ENCODE data around the gene NR3C1.

Gene NR3C1

DNA sequence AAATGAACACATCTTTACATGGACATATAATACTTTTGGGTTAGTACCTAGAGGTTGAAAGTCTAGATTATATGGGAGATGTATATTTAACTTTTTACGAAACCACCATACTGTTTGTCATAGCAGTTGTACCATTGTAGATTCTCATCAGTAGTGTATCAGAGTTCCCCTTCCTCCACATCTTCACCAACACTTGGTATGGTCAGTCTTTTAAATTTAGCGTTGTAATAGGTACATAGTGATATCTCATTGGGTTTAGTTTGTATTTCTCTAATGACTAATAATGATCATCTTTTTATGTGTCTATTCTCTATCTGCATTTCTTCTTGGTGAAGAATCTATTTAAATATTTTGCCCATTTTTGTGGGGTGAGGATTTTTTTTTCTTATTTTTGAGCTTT, 137.5 kb downstream of the NR3C1 start:
- no peak overlapping the region for H3K27ac Mint-ChIP-seq
- no peak overlapping the region for H3K4me3 Mint-ChIP-seq
- H3K27me3 Mint-ChIP-seq = no peaks in the 10 kb centered on the region
- intact Hi-C loops (cut with micrococcal nuclease) = no loop called here
- H3K9me3 Mint-ChIP-seq = peaks cover 35% of the 10 kb centered on the region
- peaks cover 7% of the 10 kb centered on the region for H3K4me1 Mint-ChIP-seq (ENCODE audit: low read depth)
- no peaks in the 10 kb centered on the region for H3K36me3 Mint-ChIP-seq (ENCODE audit: low read depth)

DNA sequence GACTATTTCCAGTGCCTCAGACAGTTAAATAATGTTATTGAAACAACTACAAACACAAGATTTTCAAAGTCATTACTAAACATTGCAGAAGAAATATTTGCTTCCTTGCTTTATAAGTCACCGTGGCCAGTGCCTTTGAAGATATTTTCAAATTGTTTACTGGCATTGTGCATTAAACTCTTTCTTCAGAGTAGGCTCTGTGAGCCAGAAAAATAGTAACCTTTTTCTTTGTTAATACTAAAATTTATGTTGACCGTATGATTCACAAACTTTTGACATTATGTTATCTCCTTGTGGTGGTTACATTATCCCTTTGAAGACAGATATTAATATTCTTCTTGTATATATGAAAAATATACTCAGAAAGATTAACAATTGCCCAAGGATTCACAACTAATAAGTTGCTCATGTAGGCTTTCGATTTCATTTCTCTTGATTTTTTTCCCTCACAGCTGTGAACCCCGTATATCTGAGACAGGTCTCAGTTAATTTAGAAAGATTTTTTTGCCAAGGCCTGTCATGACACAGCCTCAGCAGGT, 140.1 kb downstream of the NR3C1 start:
- H3K4me1 Mint-ChIP-seq (ENCODE audit: low read depth) = peaks cover 8% of the 10 kb centered on the region
- no peak overlapping the region for H3K27ac Mint-ChIP-seq
- H3K4me3 Mint-ChIP-seq = no peak overlapping the region
- H3K27me3 Mint-ChIP-seq = no peaks in the 10 kb centered on the region
- no peaks in the 10 kb centered on the region for H3K36me3 Mint-ChIP-seq (ENCODE audit: low read depth)
- intact Hi-C loops (cut with micrococcal nuclease) = no loop called here
- peaks cover 16% of the 10 kb centered on the region for H3K9me3 Mint-ChIP-seq

GRCh38 chr5:143262393-143263174, 140.9 kb downstream of the NR3C1 start:
- H3K9me3 Mint-ChIP-seq = peaks cover 8% of the 10 kb centered on the region
- intact Hi-C loops (cut with micrococcal nuclease) = no loop called here
- peaks cover 12% of the 10 kb centered on the region for H3K4me1 Mint-ChIP-seq (ENCODE audit: low read depth)
- H3K4me3 Mint-ChIP-seq = no peak overlapping the region
- H3K27ac Mint-ChIP-seq = no peak overlapping the region
- no peaks in the 10 kb centered on the region for H3K36me3 Mint-ChIP-seq (ENCODE audit: low read depth)
- H3K27me3 Mint-ChIP-seq = no peaks in the 10 kb centered on the region

DNA sequence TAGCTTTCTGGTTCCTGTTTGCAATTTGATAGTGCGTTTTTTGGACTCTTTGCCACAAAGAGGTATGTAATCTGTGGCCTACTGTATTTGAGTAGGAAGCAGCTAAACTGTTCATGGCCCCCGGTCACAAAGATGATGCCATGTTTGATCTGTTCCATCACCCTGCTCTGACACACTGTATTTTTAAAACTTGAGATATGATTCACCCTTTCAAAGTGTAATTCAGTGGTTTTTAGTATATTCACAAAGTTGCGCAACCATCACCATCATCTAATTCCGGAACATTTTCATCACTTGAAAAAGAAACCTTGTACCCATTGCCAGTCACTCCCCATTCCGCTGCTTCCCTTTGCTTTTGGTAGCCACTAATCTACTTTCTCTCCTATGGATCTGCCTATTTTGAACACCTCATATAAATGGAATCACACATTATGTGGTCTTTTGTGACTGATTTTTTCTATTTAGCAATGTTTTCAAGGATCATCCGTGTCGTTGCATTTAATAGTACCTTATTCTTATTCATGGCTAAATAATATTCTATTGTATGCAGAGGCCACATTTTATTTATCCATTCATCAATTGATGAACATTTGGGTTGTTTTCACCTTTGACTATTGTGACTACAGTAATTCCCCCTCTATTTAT, 141.6 kb downstream of the NR3C1 start:
- no peaks in the 10 kb centered on the region for H3K36me3 Mint-ChIP-seq (ENCODE audit: low read depth)
- H3K4me1 Mint-ChIP-seq (ENCODE audit: low read depth) = peaks cover 12% of the 10 kb centered on the region
- H3K4me3 Mint-ChIP-seq = no peak overlapping the region
- H3K27me3 Mint-ChIP-seq = no peaks in the 10 kb centered on the region
- H3K27ac Mint-ChIP-seq = no peak overlapping the region
- intact Hi-C loops (cut with micrococcal nuclease) = no loop called here
- peaks cover 1% of the 10 kb centered on the region for H3K9me3 Mint-ChIP-seq

DNA sequence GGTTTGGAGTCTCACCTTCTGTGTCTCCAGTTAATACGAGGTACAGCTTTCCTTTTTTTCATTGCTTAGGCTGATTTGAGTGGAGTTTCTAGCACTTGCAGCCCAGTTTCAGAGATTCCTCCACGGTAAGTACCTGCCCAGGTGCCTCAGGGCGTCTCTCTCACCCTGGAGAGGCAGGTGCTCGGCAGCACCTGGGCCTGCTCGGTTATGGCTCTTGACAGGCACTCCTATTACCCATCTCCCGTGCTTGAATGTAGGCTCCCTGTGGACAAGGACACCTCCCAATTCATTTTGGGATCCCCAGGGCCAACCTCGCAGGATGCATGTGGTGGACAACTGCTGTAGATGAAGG, 144.3 kb downstream of the NR3C1 start:
- Mint-ChIP-seq H3K27me3 (no peaks in the 10 kb centered on the region), H3K4me3 (no peak overlapping the region), H3K9me3 (no peaks in the 10 kb centered on the region), H3K36me3 (ENCODE audit: low read depth) (no peaks in the 10 kb centered on the region), H3K4me1 (ENCODE audit: low read depth) (peaks cover 12% of the 10 kb centered on the region), H3K27ac (no peak overlapping the region)
- intact Hi-C loops (cut with micrococcal nuclease) = no loop called here

- intact Hi-C loops (cut with micrococcal nuclease) = no loop called here
- H3K36me3 Mint-ChIP-seq (ENCODE audit: low read depth) = no peaks in the 10 kb centered on the region
- H3K27me3 Mint-ChIP-seq = no peaks in the 10 kb centered on the region
- H3K9me3 Mint-ChIP-seq = no peaks in the 10 kb centered on the region
- no peak overlapping the region for H3K4me3 Mint-ChIP-seq
- H3K4me1 Mint-ChIP-seq (ENCODE audit: low read depth) = peaks cover 12% of the 10 kb centered on the region
- no peak overlapping the region for H3K27ac Mint-ChIP-seq
Observed at GRCh38 chr5:143258559-143259253, 144.8 kb downstream of the NR3C1 start.

DNA sequence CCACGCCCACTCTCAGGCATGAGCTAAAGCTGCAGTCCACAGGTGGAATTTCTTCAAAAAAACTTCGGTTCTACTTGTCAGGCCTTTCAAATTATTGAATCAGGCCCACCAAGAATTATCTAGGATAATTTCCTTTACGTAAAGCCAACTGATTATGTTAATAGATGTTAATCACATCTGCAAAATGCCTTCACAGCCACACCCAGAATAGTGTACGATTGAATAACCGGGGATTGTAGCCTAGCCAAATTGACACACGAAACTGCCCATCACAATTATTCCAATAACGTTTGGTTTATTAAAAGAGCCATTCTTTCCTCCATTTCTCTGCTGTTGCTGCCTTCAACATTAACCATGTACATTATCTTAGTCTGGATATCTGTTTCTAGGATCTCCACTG, 148.7 kb downstream of the NR3C1 start:
- no peak overlapping the region for H3K27ac Mint-ChIP-seq
- no peaks in the 10 kb centered on the region for H3K9me3 Mint-ChIP-seq
- H3K27me3 Mint-ChIP-seq = no peaks in the 10 kb centered on the region
- no peaks in the 10 kb centered on the region for H3K36me3 Mint-ChIP-seq (ENCODE audit: low read depth)
- intact Hi-C loops (cut with micrococcal nuclease) = no loop called here
- H3K4me1 Mint-ChIP-seq (ENCODE audit: low read depth) = peaks cover 36% of the 10 kb centered on the region
- H3K4me3 Mint-ChIP-seq = no peak overlapping the region

- Mint-ChIP-seq H3K9me3 (no peaks in the 10 kb centered on the region), H3K27ac (peak overlapping the region; percentile 7), H3K4me3 (no peak overlapping the region), H3K27me3 (no peaks in the 10 kb centered on the region), H3K4me1 (ENCODE audit: low read depth) (peaks cover 44% of the 10 kb centered on the region), H3K36me3 (ENCODE audit: low read depth) (no peaks in the 10 kb centered on the region)
- intact Hi-C loops (cut with micrococcal nuclease) = no loop called here
Observed at GRCh38 chr5:143251946-143252345, 151.5 kb downstream of the NR3C1 start.

DNA sequence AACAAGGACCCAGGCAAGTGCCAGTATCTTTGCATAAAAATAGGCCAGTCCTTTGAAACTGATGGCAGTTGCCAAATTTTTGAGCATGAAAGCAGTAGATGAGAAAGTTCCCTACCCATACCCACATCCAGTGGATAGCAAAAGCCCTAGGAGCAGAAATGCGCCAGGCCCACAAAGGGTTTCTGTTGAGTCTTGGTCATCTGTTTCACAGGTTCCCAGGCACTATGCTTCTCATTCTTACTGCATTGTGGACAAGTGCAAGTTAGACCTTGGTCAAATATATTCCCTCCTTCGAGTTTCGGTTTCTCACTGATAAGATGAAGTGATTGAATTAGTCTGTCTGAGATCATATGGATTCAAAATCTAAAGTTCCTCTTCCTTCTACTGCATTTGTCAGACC, 152.3 kb downstream of the NR3C1 start:
- Mint-ChIP-seq H3K36me3 (ENCODE audit: low read depth) (no peaks in the 10 kb centered on the region), H3K4me1 (ENCODE audit: low read depth) (peaks cover 44% of the 10 kb centered on the region), H3K4me3 (no peak overlapping the region), H3K27me3 (no peaks in the 10 kb centered on the region), H3K27ac (no peak overlapping the region), H3K9me3 (no peaks in the 10 kb centered on the region)
- intact Hi-C loops (cut with micrococcal nuclease) = no loop called here

DNA sequence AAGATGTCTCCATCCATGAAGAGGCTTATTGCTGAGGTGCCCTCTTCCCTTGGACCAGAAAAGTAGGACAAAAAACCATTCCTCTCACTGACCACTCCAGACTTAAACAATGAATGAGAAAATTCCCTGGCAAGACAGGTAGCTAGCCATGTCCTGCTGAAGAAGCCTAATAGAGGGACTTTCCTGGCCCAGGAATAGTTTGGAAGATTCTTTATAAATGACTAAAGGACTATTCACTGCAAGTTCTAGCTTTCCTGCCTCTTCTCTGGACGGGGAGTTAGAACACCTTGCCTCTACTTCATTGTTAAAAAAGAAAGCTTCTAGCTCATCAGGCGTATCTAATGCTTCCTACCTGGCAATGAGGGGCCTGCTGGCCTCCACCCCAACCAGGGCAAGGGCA, 153.6 kb downstream of the NR3C1 start:
- Mint-ChIP-seq H3K4me3 (no peak overlapping the region), H3K27ac (peak overlapping the region; percentile 75), H3K27me3 (no peaks in the 10 kb centered on the region), H3K4me1 (ENCODE audit: low read depth) (peaks cover 44% of the 10 kb centered on the region), H3K9me3 (no peaks in the 10 kb centered on the region), H3K36me3 (ENCODE audit: low read depth) (no peaks in the 10 kb centered on the region)
- intact Hi-C loops (cut with micrococcal nuclease) = no loop called here

- H3K36me3 Mint-ChIP-seq (ENCODE audit: low read depth) = no peaks in the 10 kb centered on the region
- no peaks in the 10 kb centered on the region for H3K9me3 Mint-ChIP-seq
- no peak overlapping the region for H3K4me3 Mint-ChIP-seq
- H3K27me3 Mint-ChIP-seq = no peaks in the 10 kb centered on the region
- peaks cover 44% of the 10 kb centered on the region for H3K4me1 Mint-ChIP-seq (ENCODE audit: low read depth)
- peak overlapping the region; percentile 75 for H3K27ac Mint-ChIP-seq
- intact Hi-C loops (cut with micrococcal nuclease) = no loop called here
Observed at GRCh38 chr5:143248822-143249579, 154.5 kb downstream of the NR3C1 start.

- Mint-ChIP-seq H3K4me3 (no peak overlapping the region), H3K9me3 (no peaks in the 10 kb centered on the region), H3K4me1 (ENCODE audit: low read depth) (peaks cover 42% of the 10 kb centered on the region), H3K27ac (peak overlapping the region; percentile 75), H3K27me3 (no peaks in the 10 kb centered on the region), H3K36me3 (ENCODE audit: low read depth) (no peaks in the 10 kb centered on the region)
- intact Hi-C loops (cut with micrococcal nuclease) = no loop called here
Observed at GRCh38 chr5:143248391-143248790, 155.1 kb downstream of the NR3C1 start.

DNA sequence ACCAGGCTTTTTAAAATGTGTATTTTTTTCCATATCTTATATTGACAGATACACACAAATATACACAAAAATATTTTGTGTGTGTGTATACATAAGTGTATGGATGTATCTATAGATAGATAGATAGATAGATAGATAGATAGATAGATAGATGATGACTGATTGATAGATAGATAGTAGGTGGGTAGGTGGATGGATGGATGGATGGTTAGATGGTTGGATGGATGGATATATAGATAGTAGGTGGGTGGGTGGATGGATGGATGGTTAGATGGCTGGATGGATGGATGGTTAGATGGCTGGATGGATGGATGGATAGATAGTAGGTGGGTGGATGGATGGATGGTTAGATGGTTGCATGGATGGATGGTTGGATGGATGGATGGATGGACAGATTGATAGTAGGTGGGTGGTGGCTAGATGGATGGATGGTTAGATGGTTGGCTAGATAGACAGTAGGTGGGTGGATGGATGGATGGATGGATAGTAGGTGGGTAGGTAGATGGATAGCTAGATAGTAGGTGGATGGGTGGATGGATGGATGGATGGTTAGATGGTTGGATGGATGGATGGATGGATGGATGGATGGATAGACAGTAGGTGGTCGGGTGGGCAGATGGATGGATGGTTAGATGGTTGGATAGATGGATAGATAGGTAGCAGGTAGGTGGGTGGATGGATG, 156.2 kb downstream of the NR3C1 start:
- no peak overlapping the region for H3K4me3 Mint-ChIP-seq
- no peaks in the 10 kb centered on the region for H3K36me3 Mint-ChIP-seq (ENCODE audit: low read depth)
- no peak overlapping the region for H3K27ac Mint-ChIP-seq
- H3K4me1 Mint-ChIP-seq (ENCODE audit: low read depth) = peaks cover 31% of the 10 kb centered on the region
- no peaks in the 10 kb centered on the region for H3K9me3 Mint-ChIP-seq
- H3K27me3 Mint-ChIP-seq = no peaks in the 10 kb centered on the region
- intact Hi-C loops (cut with micrococcal nuclease) = no loop called here
